Stimulated activated CD8-positive, alpha-beta memory T cell treated with anti-CD3 and anti-CD28 coated beads, Interleukin-4, amount 100 ng/mL, for 48 hours (primary cell): ENCODE results near the gene FIZ1.

Experiments
- DNase-seq: peaks from one replicate; pipeline ENCODE4 v3.0.0-alpha.2; 2020

The FIZ1 gene

DNA sequence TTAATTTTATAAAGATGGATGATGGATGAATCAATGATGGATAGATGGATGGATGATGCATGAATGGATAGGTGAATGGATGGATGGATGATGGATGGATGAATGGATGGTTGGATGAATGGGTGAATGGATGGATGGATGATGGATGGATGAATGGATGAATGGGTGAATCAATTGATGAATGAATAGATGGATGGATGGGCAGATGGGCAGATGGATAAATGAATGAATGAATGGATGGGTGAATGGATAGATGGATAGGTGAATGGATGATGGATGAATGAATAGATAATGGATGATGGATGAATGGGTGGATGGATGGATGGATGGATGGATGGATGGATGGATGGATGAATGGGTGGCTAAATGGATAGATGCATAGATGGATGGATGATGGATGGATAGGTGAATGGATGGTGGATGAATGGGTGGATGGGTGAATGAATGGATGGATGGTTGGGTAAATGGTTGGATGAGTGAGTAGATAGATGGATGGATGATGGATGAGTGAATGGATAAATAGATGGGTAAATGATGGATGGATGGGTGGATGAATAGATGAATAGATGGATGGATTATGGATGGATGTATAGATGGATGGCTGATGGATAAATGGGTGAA, 31.5 kb downstream of the FIZ1 start:
- no peak for DNase-seq

DNA sequence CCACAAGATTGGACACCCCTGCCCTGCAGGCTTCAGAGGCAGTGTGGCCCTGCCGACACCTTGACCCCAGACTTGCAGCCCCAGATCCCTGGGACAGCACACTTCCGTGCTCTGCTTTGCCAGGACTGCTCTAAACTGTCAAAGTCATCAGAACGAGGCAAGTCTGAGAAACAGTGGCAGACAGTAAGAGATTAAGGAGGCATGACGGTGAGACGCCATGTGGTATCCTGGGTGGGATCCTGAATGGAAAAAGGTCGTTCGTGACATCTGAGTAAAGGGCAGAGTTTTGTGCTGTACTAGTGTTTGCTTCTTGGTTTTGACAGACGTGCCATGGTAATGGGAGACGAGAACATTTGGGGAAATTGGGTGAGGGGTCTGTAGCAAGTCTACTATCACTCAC, 32.5 kb downstream of the FIZ1 start:
- no peak for DNase-seq

- no peak for DNase-seq
Observed at GRCh38 chr19:55563261-55563690, 36.0 kb downstream of the FIZ1 start.

- DNase-seq: no peak
Observed at GRCh38 chr19:55559684-55560083, 39.6 kb downstream of the FIZ1 start.

DNA sequence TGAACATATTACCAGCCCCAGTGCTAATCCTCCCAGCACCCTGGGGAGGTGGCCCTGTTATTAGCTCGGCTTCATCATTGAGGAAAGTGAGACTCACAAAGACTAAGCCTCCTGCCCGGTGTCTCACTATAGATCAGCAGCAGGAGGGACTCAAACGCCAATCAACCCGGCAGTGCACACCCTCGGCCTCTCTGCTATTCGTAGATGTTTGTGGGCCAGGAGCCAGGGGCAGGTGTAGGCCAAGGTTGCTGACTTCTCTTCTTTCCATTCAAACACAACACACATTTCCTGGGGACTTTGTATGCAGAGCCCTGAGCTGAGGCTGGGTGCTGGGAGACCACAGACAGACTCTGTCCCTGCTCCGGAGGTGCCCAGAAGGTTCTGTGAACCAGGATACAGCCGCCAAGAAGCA, 44.6 kb downstream of the FIZ1 start:
- DNase-seq: no peak

- DNase-seq: no peak
Observed at GRCh38 chr19:55554302-55554701, 45.0 kb downstream of the FIZ1 start.

DNA sequence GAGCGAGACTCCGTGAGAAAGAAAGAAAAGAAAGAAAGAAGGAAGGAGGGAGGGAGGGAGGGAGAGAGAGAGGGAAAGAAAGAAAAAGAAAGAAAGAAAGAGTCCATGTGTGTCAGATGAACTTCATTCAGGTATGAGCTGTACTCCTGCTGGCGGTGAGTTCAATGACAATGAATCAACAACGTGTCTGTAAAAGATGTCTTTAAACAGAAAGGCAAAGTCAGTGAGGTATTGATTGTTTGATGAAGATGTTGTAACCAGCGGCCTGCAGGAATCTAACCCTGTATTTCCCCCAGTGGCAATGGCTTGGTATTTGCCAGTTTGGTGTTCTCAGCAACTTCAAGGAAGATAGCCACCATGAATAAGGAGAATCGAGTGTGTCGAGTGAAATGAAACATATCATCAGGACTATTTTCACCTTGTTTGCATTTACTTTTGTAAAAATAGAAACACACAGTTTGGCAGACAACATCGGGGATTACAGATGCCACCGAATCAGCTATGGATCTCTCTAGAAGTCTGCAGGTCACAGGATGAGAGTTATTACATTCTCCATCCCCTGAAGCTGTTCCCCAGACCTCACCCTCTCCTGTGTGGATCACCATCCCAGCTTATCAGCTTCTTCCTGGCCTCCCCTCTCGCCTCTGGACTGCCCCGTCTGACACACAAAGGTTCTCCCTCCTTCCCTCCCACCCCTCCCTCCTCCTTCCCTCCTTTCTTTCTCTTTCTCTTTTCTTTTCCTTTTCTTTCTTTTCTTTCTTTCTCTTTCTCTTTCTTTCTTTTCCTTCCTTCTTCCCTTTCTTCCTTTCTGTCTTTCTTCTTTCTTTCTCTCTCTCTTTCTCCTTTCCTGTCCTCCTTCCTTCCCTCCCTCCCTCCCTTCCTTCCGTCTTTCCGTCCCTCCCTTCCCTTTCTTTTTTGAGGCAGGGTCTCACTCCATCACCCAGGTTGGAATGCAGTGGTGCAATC, 45.8 kb downstream of the FIZ1 start:
- DNase-seq: no peak

- no peak for DNase-seq
Observed at GRCh38 chr19:55552620-55553019, 46.7 kb downstream of the FIZ1 start.

DNA sequence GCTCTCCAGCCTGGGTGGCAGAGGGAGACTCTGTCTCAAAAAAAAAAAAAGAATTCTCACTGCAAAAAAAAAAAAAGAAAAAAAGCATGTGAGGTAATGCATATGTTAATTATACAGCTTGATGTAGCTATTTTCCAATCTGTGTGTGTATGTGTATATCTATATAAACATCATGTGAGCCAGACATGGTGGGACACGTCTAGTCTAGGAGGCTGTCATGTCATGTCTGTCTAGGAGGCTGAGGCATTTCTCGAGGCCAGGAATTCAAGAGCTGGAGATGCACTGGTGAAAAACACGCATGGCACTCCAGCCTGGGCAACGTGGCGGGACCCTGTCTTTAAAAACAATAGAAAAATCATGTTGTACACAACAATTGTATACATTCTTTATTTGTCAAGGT, 47.1 kb downstream of the FIZ1 start:
- DNase-seq: no peak

- no peak for DNase-seq
Observed at GRCh38 chr19:55550321-55550650, 49.0 kb downstream of the FIZ1 start.

- no peak for DNase-seq
Observed at GRCh38 chr19:55549500-55550320, 49.6 kb downstream of the FIZ1 start.

- DNase-seq: no peak
Observed at GRCh38 chr19:55546822-55547614, 52.3 kb downstream of the FIZ1 start.

GRCh38 chr19:55546011-55546410, 53.3 kb downstream of the FIZ1 start:
- DNase-seq: no peak

DNA sequence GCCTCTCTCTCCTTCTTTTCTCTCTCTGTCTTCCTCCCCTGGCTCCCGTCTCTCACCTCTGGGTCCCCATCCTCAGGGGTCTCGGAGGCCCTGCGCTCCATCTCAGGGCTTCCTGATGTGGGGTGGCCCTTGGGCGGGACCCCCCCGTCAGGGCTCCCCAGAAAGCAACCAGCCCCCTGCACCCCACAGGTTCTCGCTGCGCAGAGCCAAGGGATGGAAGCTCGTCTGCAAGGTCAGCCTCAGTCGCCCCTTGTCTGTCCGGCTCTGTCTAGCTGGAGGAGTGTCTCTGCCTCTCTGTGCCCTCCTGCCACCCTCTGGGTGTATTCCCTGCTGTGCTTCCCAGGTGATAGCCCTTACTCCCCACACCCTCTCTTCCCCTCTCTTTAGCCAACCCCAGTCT, 53.9 kb downstream of the FIZ1 start, which contains the start of gene SBK3:
TSS of gene SBK3 (minus strand) at position 101 of the 400 bp plus-strand sequence. CDS start at position 101, 0 bp downstream.
- no peak for DNase-seq

DNA sequence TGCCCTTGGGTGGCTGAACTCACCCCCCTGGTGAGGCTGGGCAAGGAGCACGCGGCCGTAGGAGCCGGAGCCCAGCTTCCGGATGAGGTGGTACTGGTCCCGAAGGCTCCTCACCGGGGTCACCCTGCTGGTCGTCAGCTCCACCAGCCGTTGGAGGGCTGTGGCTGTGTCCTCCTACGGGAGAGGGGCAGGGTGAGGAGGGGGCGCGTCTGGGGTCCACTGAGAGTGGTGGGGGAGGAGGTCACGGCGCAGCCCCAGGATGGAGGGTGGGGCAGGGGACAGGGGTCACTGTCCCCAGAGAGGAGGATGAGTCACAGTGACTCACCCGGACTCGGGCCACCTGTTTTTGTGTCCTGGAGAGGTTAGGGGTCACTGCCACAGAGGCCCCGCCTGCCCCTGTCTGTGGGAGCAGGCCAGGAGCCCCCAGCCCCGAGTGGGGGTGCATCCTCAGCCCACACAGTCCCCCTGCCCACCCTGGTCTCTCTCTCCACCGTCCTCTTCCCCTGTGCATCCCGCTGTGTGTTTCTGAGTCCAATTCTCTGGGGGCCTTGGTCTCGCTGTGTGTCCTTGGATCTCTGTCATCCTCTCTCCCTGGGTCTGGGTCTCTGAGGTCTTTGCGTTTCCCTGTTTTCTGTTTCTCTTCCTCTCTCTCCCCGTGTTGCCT, 54.4 kb downstream of the FIZ1 start:
- no peak for DNase-seq

GRCh38 chr19:55544014-55544413, 55.3 kb downstream of the FIZ1 start:
- DNase-seq: no peak

- no peak for DNase-seq
Observed at GRCh38 chr19:55543567-55543966, 55.8 kb downstream of the FIZ1 start.

- no peak for DNase-seq
Observed at GRCh38 chr19:55542292-55542855, 56.9 kb downstream of the FIZ1 start.
